Fibroblast of pulmonary artery (primary cell): ENCODE results near the gene CASP10.
"Not testable (repeated sequence)": the region's sequence is repeated elsewhere in the genome, so short reads cannot be mapped to it uniquely, and the experiment has no call there.

Experiments
- DNase-seq: peaks from one replicate; pipeline ENCODE4 v3.0.0-alpha.2; 2010; ENCODE audit warnings: low read depth
- H3K4me3 ChIP-seq: replicated peaks from 2 replicates; pipeline ENCODE4 v1.5.1; 2011; ENCODE audit warnings: low read depth, mild to moderate bottlenecking, control low read depth, low read length, moderate library complexity
- TF ChIP-seq, protein P1 (sequence below): IDR thresholded peaks from 2 replicates; pipeline ENCODE4 v1.5.1; 2011; ENCODE audit warnings: mild to moderate bottlenecking, control low read depth, low read length, inconsistent platforms; ENCODE audit errors: missing control alignments

Gene CASP10

DNA sequence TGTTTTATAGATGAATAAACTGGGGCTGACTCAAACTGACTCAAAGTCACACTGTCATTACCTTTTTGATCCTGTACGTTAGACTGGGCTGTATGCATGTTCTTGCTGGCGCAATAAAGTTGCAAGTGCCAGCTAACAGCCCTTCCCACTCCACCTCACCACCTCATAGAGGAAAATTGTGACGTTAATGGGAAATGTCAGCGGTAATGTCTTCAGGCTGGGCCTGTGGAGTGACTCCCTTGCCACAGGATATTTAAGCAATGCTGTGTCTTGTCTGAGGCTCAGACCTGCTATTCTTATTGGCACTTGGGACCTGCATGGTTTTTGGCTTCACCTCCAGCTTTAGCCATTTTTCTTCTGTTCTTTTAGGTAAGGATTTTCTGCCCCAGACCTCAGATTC is 25.2 kb upstream of the CASP10 start:
- TF ChIP-seq, protein P1, sequence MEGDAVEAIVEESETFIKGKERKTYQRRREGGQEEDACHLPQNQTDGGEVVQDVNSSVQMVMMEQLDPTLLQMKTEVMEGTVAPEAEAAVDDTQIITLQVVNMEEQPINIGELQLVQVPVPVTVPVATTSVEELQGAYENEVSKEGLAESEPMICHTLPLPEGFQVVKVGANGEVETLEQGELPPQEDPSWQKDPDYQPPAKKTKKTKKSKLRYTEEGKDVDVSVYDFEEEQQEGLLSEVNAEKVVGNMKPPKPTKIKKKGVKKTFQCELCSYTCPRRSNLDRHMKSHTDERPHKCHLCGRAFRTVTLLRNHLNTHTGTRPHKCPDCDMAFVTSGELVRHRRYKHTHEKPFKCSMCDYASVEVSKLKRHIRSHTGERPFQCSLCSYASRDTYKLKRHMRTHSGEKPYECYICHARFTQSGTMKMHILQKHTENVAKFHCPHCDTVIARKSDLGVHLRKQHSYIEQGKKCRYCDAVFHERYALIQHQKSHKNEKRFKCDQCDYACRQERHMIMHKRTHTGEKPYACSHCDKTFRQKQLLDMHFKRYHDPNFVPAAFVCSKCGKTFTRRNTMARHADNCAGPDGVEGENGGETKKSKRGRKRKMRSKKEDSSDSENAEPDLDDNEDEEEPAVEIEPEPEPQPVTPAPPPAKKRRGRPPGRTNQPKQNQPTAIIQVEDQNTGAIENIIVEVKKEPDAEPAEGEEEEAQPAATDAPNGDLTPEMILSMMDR = no peak
- peak; percentile 35 for DNase-seq
- H3K4me3 ChIP-seq = no peak overlapping the region

DNA sequence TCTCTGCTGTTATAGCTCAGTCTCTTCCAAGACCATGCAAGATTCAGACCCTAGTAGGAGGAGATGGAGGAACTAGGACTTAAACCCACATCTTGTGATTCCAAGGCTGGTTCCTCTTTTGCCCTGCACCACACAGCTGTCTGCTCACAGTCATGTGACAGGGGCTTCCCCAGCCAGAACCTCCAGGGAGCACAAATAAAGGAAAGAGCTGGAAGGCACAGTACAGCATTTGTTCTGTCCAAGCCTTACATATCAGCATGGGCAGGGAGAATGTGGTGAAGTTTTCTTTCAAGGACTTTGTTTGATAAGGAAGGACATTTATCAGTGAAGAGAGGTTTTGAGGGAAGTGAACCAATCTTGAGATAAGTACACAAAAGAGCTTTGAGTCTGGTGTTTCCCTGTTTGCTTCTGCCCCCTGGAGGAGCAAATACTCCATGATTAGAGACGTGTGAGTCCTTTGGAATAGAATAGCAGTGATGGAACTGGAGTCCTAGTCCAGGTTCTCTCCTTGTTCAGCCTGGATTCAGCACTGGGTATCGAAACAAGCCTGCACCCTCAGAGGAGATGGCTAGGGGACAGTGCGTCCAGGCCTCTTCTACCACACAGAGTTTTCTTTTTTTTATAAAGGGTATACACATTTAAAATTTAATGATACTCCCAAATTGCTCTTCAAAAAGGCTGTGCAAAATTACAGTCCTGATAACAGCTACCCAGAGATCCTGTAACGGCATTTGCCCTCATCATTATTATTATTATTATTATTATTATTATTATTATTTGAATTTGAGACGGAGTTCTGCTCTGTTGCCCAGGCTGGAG is 24.6 kb upstream of the CASP10 start:
- DNase-seq = peak; percentile 93
- H3K4me3 ChIP-seq = no peak overlapping the region
- TF ChIP-seq, protein P1 = peak; percentile 83

DNA sequence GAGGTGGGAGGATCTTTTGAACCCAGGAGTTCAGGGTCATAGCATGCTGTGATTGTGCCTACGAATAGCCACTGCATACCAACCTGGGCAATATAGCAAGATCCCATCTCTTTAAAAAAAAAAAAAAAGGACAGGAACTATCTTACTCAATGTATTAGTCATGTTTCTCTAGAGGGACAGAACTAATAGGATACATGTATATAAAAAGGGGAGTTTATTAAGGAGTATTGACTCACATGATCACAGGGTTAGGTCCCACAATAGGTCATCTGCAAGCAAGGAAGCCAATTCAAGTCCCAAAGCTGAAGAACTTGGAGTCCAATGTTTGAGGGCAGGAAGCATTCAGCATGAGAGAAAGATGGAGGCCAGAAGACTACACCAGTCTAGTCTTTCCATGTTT is 18.8 kb upstream of the CASP10 start:
- TF ChIP-seq, protein P1 = no peak
- no peak overlapping the region for H3K4me3 ChIP-seq
- no peak for DNase-seq

DNA sequence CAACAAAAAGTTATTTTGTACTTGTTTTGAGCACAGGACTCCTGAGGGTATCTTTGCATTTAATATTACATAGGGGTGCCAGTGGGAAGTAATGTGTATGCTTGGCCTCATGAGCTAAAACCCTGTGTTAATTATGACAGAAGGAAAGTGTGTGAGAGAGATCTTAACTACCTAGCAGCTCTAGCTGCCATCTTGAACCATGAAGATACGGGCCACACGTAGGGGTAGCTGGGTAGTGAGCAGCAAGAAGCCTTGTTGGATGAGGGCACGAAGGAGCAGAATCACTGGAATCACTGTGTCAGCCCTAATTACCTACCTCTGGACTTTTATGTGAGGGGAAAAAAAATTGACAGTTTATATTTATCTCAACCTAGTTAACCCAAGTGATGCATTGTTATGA is 15.4 kb upstream of the CASP10 start:
- TF ChIP-seq, protein P1 = no peak
- no peak for DNase-seq
- H3K4me3 ChIP-seq = no peak overlapping the region

DNA sequence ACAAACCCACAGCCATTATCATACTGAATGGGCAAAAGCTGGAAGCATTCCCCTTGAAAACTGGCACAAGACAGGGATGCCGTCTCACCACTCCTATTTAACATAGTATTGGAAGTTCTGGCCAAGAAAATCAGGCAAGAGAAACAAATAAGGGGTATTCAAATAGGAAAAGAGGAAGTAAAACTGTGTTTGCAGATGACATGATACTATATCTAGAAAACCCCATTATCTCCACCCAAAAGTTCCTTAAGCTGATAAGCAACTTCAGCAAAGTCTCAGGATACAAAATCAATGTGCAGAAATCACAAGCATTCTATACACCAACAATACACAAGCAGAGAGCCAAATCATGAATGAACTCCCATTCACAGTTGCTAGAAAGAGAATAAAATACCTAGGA is 14.4 kb upstream of the CASP10 start:
- DNase-seq, H3K4me3 ChIP-seq: not testable (repeated sequence)

DNA sequence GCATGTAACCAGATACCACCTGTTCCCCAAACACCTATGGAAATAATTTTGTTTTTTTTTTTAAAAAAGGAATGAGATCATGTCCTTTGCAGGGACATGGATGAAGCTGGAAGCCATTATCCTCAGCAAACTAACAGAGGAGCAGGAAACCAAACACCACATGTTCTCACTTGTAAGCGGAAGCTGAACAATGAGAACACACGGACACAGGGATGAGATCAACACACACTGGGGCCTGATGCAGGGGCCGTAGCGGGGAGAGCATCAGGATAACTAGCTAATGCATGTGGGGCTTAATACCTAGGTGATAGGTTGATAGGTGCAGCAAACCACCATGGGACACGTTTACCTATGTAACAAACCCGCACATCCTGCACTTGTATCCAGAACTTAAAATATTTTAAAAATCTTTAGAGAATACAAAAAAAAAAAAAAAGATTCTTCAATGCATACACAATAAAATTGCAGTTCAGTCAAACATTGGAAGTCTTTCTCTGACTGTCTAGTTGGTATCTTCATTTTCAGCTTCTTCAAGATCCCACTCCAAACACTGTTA is 11.6 kb upstream of the CASP10 start:
- TF ChIP-seq, protein P1 = no peak
- no peak for DNase-seq
- H3K4me3 ChIP-seq = no peak overlapping the region

DNA sequence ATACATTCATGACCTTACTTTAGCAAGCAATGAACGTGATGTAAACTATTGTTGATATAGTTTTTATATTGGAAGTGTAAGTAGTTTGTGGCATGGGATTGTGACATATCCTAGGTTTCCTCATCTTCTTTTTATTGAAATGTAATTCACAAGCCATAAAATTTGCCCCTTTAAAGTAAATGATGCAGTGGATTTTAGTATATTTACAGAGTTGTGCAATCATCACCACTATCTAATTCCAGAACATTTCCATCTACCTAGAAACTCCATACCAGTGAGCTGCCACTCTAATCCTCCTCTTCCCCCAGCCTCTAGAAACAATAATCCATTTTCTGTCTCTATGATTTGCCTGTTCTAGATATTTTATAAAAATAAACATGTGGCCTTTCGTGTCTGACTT is 10.7 kb upstream of the CASP10 start:
- H3K4me3 ChIP-seq = no peak overlapping the region
- no peak for DNase-seq
- TF ChIP-seq, protein P1 = no peak
